HG02610 (cell line): ENCODE measurements around the gene CAPN8.

ENCODE experiments used
- ATAC-seq: cut with Tn5 transposase; IDR thresholded peaks from one replicate; pipeline ENCODE4 v1.9.1; 2021; ENCODE audit warnings: mild to moderate bottlenecking, moderate library complexity; ENCODE audit not compliant: unreplicated experiment

The CAPN8 gene

DNA sequence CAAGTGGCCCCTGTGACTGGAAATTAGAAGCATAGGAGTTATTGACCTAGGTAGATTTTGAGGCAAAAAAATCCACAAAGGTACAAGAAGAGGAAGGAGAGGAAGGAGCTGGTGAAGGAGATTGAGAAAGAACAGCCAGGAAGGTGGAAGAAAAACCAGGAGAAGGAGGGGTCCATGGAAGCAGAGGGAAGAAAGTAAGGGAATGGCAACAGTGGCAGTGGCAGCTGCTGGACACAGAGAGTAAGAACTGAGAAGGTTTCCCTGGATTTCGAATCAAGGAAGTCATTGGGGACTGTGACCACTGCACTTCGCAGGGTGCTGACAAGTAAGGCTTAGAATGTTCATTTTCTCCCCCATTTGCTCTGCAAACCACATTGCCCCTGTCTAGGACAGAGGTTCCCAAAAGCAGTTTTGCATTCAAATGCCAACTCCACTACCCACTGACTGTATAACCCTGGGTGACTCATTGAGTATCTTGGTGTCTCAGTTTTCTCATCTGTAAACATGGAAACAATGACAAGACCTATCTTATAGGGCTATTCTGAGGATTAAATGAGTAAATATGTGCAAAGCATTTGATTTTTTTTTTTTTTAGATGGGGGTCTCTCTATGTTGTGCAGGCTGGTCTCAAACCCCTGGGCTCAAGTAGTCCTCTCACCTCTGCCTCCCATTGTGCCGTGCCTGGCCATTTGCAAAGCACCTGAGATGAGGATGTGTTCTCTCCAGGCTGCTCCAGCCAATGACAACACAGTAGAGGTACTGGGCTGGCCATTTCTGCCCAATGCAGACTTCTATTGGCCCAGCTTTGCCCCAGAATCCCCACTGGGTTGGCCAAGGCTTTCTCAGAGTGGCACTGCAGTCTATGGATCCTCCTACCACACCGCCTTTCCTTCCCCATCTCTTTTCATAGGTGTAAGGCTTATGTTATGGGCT lies 37.5 kb upstream of the CAPN8 start:
- no peak for ATAC-seq

GRCh38 chr1:223700942-223701637 lies 35.6 kb upstream of the CAPN8 start:
- no peak for ATAC-seq

DNA sequence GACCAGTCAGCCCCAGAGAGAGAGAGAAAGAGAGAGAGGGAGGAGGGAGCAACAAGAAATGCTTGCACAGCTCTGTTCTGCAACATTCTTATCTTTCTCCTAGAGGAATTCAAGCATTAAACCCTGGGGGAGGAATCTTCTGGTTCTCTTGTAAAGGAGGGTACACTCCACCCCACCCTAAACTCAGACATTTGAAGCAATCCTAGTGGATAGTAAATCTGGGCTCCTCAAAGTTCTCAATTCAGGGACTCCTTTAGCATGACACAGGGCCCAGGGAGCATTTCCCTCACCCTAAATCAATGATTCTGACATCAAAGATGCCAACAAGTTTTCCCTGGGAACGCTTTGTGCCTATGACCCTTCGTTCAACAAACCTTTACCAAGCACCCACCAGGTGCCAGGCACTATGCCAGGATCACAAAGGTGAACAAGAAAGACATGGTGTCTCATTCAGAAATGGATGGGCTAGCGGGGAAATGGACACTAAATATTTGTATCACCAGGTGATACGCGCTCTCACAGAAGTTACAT lies 35.0 kb upstream of the CAPN8 start:
- ATAC-seq: no peak

GRCh38 chr1:223695941-223696340 lies 30.4 kb upstream of the CAPN8 start:
- ATAC-seq: no peak

DNA sequence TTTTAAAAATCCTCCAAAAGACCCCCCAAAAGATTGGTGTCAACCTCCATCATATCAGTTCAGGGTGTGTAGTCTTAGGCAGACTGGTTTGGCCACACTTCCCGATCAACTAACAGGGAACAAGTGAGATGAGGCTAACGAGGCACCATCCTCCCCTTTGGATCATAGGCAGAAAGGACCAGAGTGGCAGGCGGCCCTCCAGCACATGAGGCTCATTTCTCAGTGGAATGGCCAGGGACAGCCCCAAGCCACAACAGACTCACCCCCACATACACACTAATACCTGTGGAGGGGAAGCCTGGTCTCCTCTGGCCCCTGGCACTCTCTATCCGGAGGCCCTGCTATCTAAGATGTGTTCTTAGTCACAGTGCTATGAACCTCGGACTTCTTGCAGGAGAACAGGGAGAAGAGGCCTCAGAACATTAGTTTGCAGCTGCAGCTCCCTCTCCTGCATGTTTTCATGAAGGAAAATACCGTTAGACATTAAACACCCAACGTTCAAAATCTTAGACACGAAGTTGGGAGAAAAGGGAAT lies 29.6 kb upstream of the CAPN8 start:
- ATAC-seq: no peak

DNA sequence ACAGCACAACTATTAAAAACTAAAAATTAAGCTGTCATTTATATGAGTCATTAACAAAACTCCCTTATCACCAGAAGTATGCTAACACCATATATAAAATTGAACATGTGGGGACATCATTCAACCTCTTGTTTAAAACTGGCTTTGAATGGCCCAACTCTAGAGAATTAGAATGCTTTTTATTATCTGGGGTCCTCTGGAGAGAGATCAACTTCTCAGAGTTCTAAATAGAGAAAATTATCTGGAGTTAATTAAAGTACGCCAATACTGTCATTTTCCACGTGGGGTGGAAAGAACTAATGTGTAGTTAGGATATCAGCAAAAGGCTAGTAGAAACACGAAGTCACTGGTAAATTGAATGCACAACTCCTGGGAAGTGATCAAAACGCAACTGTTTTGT lies 25.6 kb upstream of the CAPN8 start:
- no peak for ATAC-seq

GRCh38 chr1:223684488-223684792 lies 18.9 kb upstream of the CAPN8 start:
- no peak for ATAC-seq

DNA sequence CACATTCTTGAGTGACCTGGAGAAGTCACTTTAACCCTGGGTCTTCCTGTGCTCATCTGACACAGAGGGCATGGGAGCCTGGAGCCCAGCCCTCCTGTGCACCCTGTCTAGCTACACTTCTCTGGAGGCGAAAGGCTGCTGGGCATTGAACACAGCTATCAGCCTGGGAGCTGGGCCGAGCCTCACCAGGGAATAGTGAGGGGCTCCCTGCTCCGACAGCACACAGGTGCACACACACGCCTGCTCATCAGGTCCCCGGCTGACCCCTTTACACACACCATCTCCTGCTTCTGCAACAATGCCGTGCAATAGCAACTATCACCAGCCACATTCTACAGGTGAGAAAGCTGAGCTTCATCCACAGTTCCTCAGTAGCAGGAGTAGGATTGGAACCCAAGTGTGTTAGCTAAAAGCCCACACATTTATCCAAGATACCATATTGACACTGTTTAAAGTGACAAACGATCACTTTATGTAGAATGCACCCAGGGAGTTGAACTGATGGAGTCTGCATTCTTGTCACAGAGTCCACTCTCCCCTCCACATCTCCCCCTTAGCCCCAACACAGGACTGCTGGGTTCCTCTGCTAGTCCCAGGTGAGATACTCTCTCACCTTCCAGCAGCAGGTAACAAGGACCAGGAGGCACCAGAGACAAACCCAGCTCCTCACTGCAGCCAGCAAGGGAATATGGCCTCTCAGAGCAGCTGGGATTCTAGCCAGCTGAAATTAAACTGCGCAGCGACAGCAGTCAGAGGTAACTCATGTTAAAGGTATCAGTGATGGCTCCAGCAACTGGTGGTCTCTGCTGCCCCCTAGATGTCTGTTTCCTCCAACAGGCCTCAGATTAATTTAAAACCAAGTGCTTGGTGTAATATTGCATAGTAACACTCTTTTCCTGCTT lies 18.3 kb upstream of the CAPN8 start:
- no peak for ATAC-seq

GRCh38 chr1:223682502-223682901 lies 17.0 kb upstream of the CAPN8 start:
- ATAC-seq: no peak

- no peak for ATAC-seq
Observed at GRCh38 chr1:223680188-223680587, 14.7 kb upstream of the CAPN8 start.

- ATAC-seq: no peak
Observed at GRCh38 chr1:223678841-223679240, 13.3 kb upstream of the CAPN8 start.

DNA sequence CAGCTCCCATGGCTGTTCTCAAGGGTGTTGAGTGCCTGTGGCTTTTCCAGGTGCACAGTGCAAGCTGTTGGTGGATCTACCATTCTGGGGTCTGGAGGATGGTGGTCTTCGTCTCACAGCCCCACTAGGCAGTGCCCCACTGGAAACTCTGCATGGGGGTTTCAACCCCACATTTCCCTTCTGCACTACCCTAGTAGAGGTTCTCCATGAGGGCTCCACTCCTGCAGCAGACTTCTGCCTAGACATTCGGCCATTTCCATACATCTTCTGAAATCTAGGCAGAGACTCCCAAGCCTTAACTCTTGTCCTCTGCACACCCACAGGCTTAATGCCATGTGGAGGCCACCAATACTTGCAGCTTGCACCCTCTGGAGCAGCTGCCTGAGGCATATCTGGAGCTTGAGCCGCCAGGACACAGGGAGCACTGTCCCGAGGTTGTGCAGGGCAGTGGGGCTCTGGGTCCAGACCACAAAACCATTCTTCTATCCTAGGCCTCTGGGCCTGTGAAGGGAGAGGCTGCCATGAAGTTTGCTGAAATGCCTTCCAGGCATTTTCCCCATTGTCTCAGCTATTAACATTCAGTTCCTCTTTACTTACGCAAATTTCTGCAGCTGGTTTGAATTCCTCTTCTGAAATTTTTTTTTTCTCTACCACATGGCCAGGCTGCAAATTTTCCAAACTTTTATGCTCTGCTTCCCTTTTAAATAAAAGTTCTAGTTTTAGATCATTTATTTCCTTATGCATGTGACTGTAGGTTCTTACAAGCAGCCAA lies 8.8 kb upstream of the CAPN8 start:
- no peak for ATAC-seq

GRCh38 chr1:223670458-223671159 lies 5.1 kb upstream of the CAPN8 start:
- no peak for ATAC-seq

DNA sequence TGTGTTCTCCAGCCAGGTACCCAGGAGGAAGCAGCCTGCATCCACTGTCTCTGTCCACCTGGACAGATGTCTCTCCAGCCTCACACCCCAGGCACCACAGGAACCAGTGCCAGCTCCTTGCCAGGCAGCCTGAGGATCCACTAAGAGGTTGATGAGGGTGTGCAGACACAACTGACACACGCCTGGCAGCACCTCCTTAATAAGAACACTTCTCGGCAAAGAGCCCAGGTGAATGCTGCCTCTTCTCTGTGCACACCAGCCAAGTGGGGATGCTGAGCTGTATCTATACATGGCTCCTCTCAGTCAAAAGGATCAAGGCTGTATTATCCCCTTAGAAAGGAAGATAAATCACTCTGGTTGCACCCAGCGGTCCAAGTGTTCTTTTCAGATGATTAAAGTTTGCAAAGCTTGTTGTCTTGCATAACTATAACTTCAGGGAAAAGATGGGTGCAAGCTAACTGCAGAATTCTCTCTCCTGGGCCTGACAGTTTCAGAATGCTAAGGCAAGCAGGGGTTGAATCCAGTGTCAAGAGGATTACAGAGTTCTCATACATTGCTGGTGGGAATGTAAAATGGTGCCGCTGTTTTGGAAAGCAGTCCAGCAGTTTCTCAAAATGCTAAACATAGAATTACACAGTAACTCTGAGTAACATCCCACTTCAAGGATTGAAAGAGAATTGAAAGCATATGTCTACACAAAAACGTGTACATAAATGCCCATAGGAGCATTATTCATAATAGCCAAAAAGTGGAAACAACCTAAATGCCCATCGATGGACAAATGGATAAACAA lies 3.7 kb upstream of the CAPN8 start:
- ATAC-seq: no peak

GRCh38 chr1:223667484-223668182 lies 2.1 kb upstream of the CAPN8 start:
- no peak for ATAC-seq

- no peak for ATAC-seq
Observed at GRCh38 chr1:223664106-223664505, 1.4 kb downstream of the CAPN8 start.

GRCh38 chr1:223662943-223663342 lies 2.6 kb downstream of the CAPN8 start:
- ATAC-seq: no peak

- no peak for ATAC-seq
Observed at GRCh38 chr1:223659711-223660110, 5.8 kb downstream of the CAPN8 start.
